GM18498 (cell line): ENCODE results near the gene TMIGD2.

Experiments used
- ATAC-seq: cut with Tn5 transposase; IDR thresholded peaks from one replicate; pipeline ENCODE4 v1.9.1; 2021; ENCODE audit warnings: mild to moderate bottlenecking, moderate library complexity; ENCODE audit not compliant: unreplicated experiment

Gene TMIGD2

DNA sequence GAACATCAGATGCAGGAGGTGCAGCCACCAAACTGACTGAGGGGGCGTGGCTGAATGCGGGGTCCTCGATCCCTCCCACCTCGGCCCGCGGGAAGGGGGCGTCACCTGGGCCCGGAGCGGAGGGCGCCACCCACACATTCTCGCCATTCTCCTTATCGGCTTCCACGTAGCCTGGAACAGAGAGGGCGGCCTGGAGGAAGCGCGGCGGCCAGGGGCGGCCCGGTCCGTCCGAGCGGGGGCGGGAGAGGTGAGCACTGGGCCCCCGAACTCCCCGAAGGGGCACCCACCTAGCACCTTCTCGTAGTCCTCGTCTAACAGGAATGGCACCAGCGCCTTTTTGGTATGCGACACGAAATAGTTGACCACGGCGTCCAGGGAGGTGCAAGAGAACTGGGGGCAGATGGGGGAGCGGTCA, 24.7 kb upstream of the TMIGD2 start:
- no peak for ATAC-seq

DNA sequence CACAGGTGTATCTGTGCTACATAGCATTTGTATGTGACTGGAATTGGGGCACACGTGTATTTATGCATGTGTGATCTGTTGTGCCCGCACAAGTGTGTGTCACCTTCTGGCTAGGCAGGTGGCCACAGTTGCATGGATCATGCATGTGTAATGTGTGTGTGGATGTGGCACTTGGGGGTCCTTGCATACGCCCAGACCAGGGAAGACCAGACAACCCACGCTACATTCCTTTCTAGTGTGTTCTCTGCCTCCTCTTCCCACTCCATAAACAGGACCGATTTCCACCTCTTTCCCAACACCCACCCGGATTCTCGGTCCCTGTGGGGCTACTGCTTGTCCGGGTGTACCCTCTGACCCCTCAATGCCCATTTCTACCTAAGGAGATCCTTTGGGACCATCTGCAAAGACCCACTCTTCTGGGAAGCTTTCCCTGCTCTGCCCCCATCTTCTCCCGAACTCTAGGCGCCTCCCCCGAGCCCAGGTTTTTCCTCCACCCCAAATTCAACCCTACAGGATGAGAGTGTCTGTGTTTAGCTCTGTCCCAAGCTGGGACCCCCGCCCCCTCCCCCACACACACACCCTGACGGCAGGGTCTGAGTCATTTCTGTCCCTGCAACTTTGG, 24.1 kb upstream of the TMIGD2 start:
- no peak for ATAC-seq

DNA sequence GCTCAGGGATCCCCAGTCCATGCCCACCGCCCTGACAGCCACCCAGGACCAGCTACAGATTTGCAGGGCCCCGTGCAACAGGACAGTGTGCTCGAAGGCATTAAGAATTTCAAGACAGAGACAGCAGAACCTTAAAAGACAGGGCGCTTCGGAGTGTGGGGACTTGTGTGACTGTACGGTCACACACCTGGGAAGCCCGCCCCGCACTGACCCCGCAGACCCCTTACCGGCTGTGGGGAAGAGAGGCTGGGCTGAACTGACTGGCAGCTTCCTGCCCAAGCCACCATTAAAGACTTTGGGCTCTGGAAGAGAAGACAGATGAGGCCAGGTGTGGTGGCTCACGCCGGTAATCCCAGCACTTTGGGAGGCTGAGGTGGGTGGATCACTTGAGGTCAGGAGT, 22.0 kb upstream of the TMIGD2 start:
- no peak for ATAC-seq

DNA sequence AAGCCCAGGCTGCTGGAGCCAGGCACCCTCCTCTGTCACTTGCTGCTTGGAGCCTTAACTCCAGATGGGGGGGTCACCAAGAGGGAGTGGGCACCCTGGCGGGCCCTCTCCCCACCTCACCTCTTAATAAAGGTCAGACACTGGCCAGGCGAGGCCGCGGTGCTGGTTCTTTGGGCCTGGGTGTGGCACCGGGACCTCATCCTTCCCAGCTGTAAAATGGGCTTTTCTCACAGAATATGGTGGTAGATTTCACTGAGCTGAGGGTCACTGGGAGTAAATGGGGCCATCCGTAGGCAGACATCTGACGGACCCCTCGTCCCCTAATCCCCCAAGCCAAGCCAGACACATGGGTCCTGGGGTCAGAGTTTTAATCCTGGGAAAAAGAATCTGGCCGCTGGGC, 21.5 kb upstream of the TMIGD2 start:
- no peak for ATAC-seq

DNA sequence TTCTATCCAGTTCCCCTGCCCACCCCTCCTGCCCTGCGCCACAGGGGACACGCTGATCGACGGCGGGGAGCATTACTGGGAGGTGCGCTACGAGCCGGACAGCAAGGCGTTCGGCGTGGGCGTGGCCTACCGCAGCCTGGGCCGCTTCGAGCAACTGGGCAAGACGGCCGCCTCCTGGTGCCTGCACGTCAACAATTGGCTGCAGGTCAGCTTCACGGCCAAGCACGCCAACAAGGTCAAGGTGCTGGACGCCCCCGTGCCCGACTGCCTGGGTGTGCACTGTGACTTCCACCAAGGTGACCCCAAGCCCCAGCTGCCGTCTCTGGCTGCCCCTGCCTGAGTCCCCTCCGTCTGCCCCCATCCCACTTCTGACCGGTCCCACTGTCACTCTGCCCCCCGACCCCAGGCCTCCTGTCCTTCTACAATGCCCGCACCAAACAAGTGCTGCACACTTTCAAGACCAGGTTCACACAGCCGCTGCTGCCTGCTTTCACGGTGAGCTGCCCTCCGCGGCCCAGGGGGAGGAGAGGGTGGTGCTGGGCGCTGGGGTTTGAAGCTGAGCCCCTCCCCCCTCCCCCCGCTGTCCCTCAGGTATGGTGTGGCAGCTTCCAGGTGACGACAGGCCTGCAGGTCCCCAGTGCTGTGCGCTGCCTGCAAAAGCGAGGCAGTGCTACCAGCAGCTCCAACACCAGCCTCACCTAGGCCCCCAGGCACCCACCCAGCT, 20.9 kb upstream of the TMIGD2 start:
- no peak for ATAC-seq

DNA sequence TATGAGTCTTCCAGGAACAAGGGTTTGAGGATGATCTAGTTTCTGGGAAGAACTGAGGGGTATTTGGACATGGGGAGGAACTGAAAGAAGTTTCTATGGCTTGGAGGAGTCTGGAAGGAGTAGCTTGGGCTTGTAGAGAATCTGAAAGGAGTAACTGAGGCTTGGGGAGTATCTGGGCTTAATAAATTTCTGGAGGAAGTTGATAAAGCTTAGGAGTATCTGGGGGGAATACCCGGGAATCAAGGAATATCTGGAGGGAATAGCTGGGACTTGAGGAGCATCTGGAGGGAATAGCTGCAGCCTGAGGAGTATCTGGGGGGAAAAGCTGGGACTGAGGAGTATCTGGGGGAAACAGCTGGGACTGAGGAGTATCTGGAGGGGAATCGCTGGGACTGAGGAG, 18.2 kb upstream of the TMIGD2 start:
- no peak for ATAC-seq

DNA sequence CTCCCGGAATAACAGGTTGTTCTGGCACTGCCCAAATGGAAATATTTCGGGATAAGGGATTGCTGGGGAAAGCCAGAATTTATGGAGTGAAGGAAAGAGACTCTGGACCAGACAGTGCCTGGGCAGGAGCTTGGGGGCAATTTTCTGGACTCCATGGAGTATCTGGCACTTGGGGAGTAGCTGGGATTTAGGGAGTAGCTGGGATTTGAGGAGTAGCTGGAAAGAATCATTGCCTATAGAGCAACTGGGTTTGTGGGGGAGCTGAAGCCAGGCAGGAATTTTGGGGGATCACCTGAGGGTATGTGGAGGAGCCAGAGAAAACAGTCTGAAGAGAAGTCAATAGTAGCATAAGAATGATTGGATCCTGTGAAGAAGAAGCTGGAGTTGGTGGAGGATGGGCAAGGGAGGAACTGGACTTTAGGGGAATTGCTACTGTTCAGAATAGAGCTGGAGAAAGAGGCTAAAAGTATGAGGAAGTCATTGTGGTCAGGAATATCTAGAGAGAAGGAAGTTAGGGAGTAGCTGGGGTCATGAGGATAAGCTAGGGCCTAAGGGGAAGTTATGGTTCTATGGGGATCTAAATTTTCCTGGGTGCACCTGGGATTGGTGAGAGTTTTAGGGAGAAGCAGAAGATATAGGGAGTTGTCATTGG, 17.0 kb upstream of the TMIGD2 start:
- ATAC-seq = no peak

DNA sequence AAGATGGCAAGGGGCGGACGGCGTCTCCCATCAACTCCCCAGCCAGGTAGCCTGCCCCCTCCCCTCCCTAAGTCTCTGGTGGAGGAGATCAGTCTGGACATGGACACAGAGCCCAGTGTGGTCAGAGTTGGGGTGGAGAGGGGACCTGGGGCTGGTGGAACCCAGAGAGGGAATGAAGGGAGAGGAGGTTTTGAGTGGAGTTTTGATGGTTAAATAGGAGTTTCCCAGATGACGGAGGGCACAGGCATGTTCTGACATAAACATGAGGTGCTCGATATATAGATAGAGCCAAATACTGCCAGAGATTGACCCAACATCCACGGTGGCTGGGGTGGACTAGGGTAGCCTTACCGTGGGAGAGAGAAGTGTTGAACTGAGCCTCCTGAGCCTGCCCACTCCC, 16.3 kb upstream of the TMIGD2 start:
- no peak for ATAC-seq

DNA sequence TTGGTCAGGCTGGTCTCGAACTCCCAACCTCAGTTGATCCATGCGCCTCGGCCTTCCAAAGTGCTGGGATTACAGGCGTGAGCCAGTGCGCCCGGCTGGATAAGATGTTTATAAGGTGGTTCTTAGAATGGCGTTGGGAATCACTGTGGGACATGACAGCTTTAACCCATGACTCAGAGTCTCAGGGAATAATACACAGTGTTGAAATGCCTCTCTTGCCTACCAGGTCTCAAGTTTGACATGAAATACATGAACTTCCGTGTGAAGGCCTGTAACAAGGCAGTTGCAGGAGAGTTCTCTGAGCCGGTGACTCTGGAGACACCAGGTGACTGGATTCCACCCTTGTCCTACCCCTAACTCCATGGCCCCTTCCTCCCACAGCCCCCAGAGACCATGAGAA, 14.8 kb upstream of the TMIGD2 start:
- ATAC-seq = no peak

DNA sequence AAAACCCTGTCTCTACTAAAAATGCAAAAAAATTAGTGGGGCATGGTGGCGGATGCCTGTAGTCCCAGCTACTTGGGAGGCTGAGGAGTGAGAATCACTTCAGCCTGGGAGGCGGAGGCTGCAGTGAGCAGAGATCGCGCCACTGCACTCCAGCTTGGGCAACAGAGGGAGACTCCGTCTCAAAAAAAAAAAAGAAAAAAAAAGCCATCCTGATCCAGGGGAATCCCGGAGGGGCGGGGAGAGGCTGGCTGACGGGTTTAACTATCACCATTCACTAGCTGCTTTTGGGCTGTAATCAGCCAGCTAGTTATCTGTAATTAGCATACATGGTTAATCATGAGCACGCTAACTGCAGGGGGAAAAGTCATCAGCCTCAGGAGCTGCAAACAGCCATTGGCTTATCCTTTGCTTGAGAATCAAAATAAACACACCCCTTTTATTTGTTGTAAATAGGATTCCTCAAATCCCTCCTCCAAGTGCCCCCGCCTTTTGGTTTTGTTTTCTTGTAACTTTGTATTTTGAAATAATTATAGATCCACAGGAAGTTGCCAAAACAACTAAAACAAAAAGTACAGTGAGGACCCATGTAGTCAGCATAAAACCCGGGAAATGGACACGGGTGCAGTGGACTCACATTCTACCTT, 11.8 kb upstream of the TMIGD2 start:
- no peak for ATAC-seq

DNA sequence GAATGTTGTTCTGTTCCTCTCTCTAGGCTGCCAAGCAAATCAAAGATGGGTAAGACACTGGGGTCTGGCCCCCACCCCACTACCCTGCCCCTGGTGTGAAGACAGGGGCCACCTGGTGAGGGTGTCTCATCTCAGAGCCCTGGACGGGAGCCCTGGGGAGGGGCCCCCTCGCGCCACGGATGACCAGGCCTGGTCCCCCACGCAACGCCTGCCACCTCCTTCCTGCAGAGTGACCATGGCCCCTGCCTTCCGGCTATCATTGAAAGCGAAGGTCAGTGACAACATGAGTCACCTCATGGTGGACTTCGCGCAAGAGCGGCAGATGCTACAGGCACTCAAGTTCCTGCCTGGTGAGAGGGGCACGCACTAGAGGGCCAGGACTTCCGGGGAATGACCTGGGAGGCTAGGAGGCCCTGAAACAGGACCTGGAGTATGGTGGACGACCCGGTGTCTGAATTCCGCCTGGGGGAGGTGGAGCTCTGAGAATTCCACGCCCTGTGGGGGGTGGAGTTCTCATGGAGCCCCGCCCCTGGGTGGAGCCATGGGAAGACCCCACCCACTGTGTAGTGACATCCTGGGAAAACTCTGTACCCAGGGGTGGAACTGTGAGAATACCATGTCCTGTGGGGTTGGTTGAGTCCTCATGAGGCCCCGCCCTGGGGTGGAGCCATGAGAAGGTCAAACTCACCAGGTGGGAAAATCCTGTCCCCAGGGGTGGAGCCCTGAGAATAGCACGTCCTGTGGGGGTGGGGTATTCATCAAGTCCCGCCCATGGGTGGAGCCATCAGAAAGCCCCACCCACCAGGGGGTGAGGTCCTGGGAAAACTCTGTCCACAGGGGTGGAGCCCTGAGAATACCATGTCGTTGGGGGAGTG, 8.3 kb upstream of the TMIGD2 start:
- ATAC-seq = no peak

DNA sequence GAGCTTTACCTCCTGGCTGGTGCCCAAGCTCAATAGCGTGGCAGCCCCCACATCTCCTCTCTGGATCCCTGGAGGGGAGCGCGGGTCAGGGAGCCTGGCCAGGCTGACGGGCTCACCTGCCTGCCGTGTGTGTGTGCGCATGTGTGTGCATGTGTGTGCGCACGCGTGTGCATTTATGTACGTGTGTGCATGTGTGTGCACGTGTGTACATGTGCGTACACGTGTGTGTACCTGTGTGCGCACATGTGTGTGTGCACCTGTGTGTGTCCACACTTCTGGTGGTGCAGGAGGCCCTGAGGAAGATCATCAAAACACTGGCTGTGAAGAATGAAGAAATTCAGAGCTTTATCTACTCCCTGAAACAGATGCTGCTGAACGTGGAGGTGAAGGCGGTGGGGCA, 3.5 kb upstream of the TMIGD2 start:
- no peak for ATAC-seq

DNA sequence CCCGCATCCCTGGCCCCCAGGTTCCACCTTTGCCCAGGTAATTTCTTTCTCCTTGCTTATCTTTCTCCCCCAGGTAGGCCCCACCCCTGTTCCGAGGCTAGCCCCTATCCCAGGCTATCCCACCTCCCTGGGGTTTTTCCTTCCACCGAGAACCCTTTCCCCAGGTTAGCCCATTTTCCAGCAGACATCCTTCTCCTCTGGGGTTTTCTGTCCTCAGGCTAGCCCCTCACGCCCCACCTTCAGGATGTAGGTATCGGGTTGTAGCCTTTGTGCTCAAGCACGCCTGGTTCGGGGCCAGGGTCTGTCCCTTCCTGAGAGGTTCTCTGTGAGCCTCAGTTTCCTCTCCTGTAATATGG, 3.0 kb upstream of the TMIGD2 start:
- no peak for ATAC-seq

DNA sequence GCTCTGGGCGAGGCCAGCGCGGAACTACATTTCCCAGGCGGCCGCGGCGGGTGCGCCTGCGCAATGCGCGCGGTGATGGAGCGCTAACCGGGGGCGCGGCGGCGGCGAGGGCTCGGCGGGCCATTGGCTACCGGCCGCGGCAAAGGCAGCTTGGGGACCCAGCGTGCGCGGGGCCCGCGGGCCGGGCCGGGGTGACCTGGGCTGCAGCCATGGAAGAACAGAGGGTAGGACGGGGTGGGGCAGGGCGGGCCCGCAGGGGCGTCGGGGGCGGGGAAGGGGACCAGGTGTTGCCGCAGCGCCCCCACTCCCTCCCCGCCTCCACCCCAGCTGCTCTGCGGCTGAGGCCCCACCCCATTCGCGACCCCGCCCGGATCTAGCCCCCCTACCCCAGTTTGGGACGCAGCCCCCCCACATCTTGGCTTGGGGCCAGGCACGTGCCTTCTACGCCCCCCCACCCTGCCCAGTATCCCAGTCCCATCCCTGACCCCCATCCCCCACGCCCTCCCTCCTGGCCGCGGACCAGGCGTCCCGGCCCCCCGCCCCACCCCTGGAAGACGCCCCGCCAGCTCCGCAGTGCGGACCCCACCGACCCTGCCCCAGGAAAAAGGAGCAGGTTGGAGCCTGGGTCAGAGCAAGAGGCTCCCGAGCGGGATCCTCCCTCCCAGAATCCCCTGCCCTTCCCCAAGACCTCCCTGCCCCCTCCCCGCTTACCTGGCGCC, 2.5 kb upstream of the TMIGD2 start, which contains the start of gene FSD1:
TSS of gene FSD1 (plus strand) at position 61 of the 719 bp plus-strand sequence. CDS start at position 210, 149 bp downstream.
- ATAC-seq = no peak

DNA sequence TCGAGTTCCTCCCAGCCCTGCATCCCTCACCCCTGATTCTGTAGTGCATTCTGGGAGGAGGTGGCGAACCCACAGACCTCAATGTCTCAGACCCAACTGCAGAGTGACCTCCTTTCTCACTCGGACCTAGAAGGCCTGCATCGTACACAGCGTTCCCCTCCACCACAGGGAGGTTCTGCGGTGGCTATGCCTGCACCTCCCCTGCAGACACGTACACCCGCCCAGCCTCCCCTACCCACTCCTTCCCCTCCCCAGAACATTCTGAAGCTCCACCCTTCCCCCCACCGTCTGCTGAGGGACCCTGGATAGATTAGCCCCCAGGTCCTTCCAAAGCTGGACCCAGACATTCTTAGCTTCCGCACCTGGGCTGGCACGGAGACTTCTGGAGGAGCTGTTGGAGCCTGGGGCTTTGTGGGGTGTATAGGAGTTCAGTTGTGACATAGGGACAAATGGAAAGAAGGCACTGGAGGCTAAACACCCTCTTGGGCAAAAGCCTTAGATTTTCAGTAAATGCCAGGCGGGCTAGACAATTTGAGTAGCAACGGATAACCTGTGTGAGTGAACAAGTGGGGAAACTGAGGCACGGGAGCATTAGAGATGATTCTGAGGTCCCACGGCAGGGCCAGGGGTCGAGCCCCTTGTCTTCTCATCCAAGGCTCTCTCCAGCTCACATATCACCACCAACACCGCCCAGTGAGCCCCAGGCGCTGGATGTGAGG, 1.8 kb upstream of the TMIGD2 start:
- no peak for ATAC-seq

DNA sequence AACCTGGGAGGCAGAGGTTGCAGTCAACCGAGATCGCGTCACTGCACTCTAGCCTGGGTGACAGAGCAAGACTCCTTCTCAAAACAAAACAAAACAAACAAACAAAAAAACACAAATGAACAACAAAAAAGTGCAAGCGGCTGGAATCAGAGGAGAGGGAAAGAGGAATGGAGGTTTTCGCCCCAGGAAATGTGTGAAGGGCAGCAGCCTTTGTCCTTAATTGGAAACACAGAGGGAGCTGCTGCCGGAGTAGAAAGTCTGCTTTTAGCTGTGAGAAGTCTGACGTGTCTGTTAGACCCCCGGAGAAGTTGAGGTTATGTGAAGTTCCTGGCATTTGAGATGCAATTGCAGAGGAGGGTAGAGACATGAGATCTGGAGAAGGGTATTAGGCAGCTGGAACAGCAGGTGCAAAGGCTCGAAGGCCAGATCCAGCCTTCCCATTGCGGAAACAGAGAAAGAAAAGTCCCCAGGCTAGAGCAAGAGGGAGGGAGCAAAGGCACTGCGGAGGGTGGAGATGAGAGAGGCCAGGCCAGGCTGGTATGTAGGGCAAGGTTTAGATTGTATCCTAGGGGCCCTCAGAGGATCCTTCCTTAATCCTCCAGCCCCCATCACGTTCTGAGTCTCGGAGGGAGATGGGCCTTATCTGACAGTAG, 473 bp downstream of the TMIGD2 start:
- ATAC-seq = no peak

DNA sequence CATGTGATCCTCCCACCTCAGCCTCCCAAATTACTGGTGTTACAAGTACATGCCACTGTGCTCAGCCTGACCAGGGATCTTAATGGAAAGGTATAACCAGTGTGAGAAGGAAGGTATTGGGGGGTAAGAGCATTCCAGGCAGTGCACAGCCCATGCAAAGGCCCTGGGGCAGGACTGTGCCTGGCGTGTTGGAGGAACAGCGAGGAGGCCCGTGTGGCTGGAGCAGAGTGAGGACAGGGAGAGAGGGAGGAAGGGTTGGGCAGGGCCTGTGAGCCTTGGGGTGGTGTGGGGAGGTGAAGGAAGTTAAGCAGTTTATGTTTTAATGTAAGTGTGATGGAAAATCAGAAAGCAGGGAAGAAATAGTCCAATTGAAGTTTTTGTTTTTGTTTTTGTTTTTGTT, 1.6 kb downstream of the TMIGD2 start:
- ATAC-seq = no peak

DNA sequence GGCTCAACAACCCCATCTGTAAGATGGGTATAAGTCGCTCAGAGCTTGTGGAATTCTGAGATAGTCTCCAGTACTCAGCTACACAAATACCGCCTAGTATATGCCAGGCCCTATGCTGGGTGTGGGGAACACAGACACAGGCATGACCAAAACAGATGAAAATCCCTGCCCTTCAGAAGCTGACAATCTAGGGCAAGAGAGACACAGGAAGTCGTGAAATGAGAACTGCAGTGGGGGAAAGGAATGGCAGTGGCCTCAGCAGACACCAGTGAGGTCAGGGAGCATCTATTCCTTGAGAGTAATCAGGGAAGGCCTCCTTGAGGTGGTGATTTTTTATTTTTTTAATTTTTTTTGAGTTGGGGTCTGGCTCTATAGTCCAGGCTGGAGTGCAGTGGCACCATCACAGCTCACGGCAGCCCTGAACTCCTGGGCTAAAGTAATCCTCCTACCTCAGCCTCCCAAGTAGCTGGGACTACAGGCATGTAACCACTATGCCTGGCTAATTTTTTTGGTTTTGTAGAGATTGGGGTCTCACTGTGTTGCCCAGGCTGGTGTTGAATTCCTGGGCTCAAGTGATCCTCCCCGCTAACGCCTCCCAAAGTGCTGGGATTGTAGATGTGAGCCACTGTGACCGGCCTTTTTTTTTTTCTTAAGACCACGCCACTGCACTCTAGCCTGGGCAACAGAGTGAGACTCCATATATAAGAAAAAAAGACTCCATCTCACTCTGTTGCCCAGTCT, 3.2 kb downstream of the TMIGD2 start:
- ATAC-seq = no peak
